SU-DHL-6 (cell line): Measurements from ENCODE around the gene SLC35B2.

ENCODE experiments used
- H2AFZ ChIP-seq: fragments of 200-600 bp; sonication (generic); 2 replicates; pipeline ENCODE4 v1.6.1; 2014; ENCODE audit warnings: low read depth, mild to moderate bottlenecking, moderate library complexity, mixed read lengths, antibody characterized with exemption, low read length; ENCODE audit not compliant: severe bottlenecking
- H3F3A ChIP-seq: fragments of 200-600 bp; shearing (Covaris generic); 2 replicates; pipeline ENCODE4 v1.6.0; 2016; ENCODE audit warnings: antibody characterized with exemption, mild to moderate bottlenecking; ENCODE audit not compliant: insufficient read depth
- H3K27ac ChIP-seq: fragments of 200-600 bp; sonication (generic); 2 replicates; pipeline ENCODE4 v1.5.1; 2016; ENCODE audit warnings: low read depth, mild to moderate bottlenecking, low read length, moderate library complexity, mixed read lengths
- H3K27me3 ChIP-seq: fragments of 200-600 bp; sonication (generic), shearing (Covaris generic); 2 replicates; pipeline ENCODE4 v1.6.0; 2014; ENCODE audit warnings: mild to moderate bottlenecking, low read length
- H3K36me3 ChIP-seq: fragments of 200-600 bp; sonication (generic); 2 replicates; pipeline ENCODE4 v1.6.1; 2014; ENCODE audit warnings: mild to moderate bottlenecking, low read length, mixed read lengths
- H3K4me2 ChIP-seq: fragments of 300-600, 200-600 bp; shearing (Covaris generic), sonication (generic); 2 replicates; pipeline ENCODE4 v1.6.0; 2014; ENCODE audit warnings: low read length, low read depth, mild to moderate bottlenecking; ENCODE audit not compliant: poor library complexity, severe bottlenecking
- H3K4me3 ChIP-seq: fragments of 200-600 bp; sonication (generic); 2 replicates; pipeline ENCODE4 v1.5.1; 2014; ENCODE audit warnings: antibody characterized with exemption, low read length, mild to moderate bottlenecking, mixed read lengths; ENCODE audit not compliant: insufficient read depth, poor library complexity, severe bottlenecking
- H3K79me2 ChIP-seq: fragments of 200-600 bp; sonication (generic); 2 replicates; pipeline ENCODE4 v1.6.1; 2014; ENCODE audit warnings: mild to moderate bottlenecking, low read length, moderate library complexity; ENCODE audit not compliant: insufficient read depth
- H3K9ac ChIP-seq: fragments of 200-600 bp; sonication (generic); 2 replicates; pipeline ENCODE4 v1.7.0; 2014; ENCODE audit warnings: mild to moderate bottlenecking, low read length
- H3K9me2 ChIP-seq: fragments of 200-600 bp; sonication (generic); replicated peaks from 2 replicates; pipeline ENCODE4 v1.6.1; 2014; ENCODE audit warnings: low read length; ENCODE audit not compliant: insufficient read depth
- H3K9me3 ChIP-seq: fragments of 200-600 bp; sonication (generic); 2 replicates; pipeline ENCODE4 v1.6.1; 2014; ENCODE audit warnings: low read length, mixed read lengths; ENCODE audit not compliant: insufficient read depth
- H4K20me1 ChIP-seq: fragments of 200-600 bp; sonication (generic); 2 replicates; pipeline ENCODE4 v1.6.1; 2014; ENCODE audit warnings: low read depth, mild to moderate bottlenecking, antibody characterized with exemption, low read length, moderate library complexity, mixed read lengths
- EZH2phosphoT487 ChIP-seq: fragments of 200-600 bp; sonication (generic), shearing (Covaris generic); conservative IDR thresholded peaks from 2 replicates; pipeline ENCODE4 v1.6.1; 2018; ENCODE audit warnings: mild to moderate bottlenecking, antibody characterized with exemption, low read length, moderate library complexity, mixed read lengths
- TF ChIP-seq, protein P1 (sequence below): fragments of 200-600 bp; sonication (generic); IDR thresholded peaks from one replicate; pipeline ENCODE4 v1.5.1; 2017; ENCODE audit warnings: antibody characterized with exemption, mild to moderate bottlenecking, low read length, moderate library complexity; ENCODE audit not compliant: insufficient read depth, poor library complexity, severe bottlenecking

SLC35B2 gene

DNA sequence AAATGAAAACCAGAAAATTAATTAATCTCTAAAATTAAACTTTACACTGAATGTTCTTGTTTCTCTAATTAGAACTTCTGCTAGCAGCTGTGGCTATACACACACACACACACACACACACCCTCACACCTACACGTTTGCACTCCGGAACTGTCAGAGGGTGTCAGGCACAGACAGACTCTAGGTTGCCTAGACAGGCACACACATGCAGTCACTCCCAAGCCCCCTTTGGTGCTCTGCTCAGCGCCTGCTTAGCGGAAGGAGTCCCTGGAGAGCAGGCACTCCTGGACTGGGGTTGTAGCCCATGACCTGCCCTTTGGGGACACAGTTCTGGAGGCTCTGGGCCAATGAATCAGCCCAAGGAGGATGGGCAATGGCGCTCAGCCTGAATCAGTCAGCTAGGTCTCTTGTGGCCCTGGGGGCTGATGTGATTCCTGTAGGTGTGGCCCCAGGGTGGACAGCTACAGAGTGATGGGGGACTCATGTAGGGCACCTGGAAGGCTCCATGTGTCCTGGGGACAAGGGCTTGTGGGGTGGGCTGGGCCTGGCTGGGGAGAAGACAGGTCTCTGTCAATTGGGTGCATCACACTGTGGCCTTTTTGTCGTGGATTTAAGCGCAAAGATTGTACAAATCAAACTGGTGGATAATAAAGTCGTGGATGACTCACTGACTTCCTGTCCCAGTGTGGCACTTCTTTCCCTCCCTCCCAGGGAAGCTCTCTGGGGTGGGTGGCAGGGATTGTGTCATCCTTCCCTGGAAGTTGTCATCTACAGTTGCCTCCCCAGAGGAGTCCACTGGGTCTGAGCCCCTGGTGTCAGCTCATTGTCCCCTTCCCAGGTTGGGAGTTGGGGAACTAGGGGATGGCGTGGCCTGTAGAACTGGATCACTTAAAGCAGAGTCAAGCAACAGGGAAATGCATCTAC lies 21.7 kb upstream of the SLC35B2 start:
- no peaks in the 10 kb centered on the region for H3K27me3 ChIP-seq
- no peak overlapping the region for H3K4me2 ChIP-seq

DNA sequence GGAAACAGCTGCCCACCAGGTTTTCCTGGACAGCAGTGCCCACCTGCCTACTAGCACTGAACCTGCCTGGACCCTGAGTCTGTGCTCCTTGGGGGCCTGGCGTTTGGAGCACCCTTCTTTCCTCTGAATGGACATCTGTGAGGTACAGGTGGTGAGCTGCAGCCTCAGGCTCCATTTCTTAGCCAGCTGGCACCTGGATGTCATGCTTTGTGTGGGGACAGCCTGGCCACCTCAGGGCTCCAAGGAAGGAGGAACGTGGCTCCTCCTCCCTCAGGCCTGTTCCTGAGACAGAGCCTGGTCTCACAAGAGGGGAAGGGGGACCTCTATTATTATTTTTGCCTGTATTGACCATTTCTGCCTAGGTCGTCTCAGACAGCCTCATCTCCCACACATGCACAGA lies 21.0 kb upstream of the SLC35B2 start:
- no peaks in the 10 kb centered on the region for H3F3A ChIP-seq
- TF ChIP-seq, protein P1, sequence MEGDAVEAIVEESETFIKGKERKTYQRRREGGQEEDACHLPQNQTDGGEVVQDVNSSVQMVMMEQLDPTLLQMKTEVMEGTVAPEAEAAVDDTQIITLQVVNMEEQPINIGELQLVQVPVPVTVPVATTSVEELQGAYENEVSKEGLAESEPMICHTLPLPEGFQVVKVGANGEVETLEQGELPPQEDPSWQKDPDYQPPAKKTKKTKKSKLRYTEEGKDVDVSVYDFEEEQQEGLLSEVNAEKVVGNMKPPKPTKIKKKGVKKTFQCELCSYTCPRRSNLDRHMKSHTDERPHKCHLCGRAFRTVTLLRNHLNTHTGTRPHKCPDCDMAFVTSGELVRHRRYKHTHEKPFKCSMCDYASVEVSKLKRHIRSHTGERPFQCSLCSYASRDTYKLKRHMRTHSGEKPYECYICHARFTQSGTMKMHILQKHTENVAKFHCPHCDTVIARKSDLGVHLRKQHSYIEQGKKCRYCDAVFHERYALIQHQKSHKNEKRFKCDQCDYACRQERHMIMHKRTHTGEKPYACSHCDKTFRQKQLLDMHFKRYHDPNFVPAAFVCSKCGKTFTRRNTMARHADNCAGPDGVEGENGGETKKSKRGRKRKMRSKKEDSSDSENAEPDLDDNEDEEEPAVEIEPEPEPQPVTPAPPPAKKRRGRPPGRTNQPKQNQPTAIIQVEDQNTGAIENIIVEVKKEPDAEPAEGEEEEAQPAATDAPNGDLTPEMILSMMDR = no peak
- TF ChIP-seq EZH2phosphoT487 = no peak
- H4K20me1 ChIP-seq = no peaks in the 10 kb centered on the region
- H3K79me2 ChIP-seq = no peaks in the 10 kb centered on the region
- no peaks in the 10 kb centered on the region for H3K36me3 ChIP-seq
- H3K27ac ChIP-seq = no peak overlapping the region
- no peaks in the 10 kb centered on the region for H3K9me3 ChIP-seq
- no peaks in the 10 kb centered on the region for H3K9me2 ChIP-seq
- no peak overlapping the region for H3K9ac ChIP-seq
- no peak overlapping the region for H3K4me3 ChIP-seq
- no peak overlapping the region for H3K4me2 ChIP-seq
- no peak overlapping the region for H2AFZ ChIP-seq
- no peaks in the 10 kb centered on the region for H3K27me3 ChIP-seq

More for the DNA sequence above, 21.7 kb upstream of the SLC35B2 start:
- no peaks in the 10 kb centered on the region for H3K9me2 ChIP-seq
- H3K36me3 ChIP-seq = no peaks in the 10 kb centered on the region
- no peaks in the 10 kb centered on the region for H4K20me1 ChIP-seq
- no peaks in the 10 kb centered on the region for H3F3A ChIP-seq
- no peak overlapping the region for H3K27ac ChIP-seq
- no peak overlapping the region for H2AFZ ChIP-seq
- no peaks in the 10 kb centered on the region for H3K79me2 ChIP-seq
- H3K9ac ChIP-seq = no peak overlapping the region
- no peaks in the 10 kb centered on the region for H3K9me3 ChIP-seq
- TF ChIP-seq EZH2phosphoT487 = no peak
- TF ChIP-seq, protein P1 = no peak
- H3K4me3 ChIP-seq = no peak overlapping the region

DNA sequence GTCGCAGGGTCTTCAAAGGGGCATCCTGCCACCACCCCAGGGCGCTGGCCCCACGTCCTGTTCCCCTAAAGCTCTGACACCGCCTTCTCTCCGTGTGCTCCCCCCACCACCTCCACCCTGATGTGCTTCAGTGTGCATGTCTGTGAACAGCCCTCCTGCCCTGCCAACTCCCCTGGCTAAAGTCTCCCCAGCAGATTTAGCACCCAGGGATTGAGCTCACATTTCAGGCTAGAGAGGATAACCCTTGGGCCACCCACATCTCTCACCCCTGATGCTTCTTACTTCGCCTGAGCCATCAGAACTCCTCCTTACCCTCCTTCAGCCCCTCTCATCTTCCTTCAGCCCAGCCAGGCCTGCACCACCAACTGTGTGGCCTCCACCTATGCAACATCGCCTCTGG lies 20.4 kb upstream of the SLC35B2 start:
- no peak overlapping the region for H3K4me3 ChIP-seq
- no peaks in the 10 kb centered on the region for H3K27me3 ChIP-seq
- H2AFZ ChIP-seq = no peak overlapping the region
- TF ChIP-seq EZH2phosphoT487 = no peak
- no peaks in the 10 kb centered on the region for H3F3A ChIP-seq
- H3K79me2 ChIP-seq = no peaks in the 10 kb centered on the region
- H3K9me2 ChIP-seq = no peaks in the 10 kb centered on the region
- no peaks in the 10 kb centered on the region for H3K36me3 ChIP-seq
- no peak overlapping the region for H3K27ac ChIP-seq
- H3K9me3 ChIP-seq = no peaks in the 10 kb centered on the region
- no peaks in the 10 kb centered on the region for H4K20me1 ChIP-seq
- H3K4me2 ChIP-seq = no peak overlapping the region
- H3K9ac ChIP-seq = no peak overlapping the region
